Measurements from ENCODE around the gene CCM2. TPM values are rescaled to one million over a fixed set of nuclear protein-coding genes. Genes with fewer than 3 reads are reported as not detected.

The CCM2 gene
- total RNA-seq, 1 donor from 2014 or later = 34.1 TPM

GRCh38 chr7:45099891-45100760 is 100.1 kb downstream of the CCM2 start:
- no peaks in the 10 kb centered on the region for H3K4me1 Mint-ChIP-seq
- no peaks in the 10 kb centered on the region for H3K27me3 Mint-ChIP-seq (ENCODE audit: low read depth)
- H3K27ac Mint-ChIP-seq = no peak overlapping the region
- no peak overlapping the region for H3K4me3 Mint-ChIP-seq
- H3K36me3 Mint-ChIP-seq = peaks cover 5% of the 10 kb centered on the region
- no peaks in the 10 kb centered on the region for H3K9me3 Mint-ChIP-seq
- TF ChIP-seq CTCF (IDR thresholded peaks at IDR 0.05; ENCODE audit: unreplicated experiment) = no peak
- DNase-seq (ENCODE audit: low spot score in 2 of 2, unreplicated experiment in 2 of 2) = no peak

GRCh38 chr7:45100761-45101480 is 100.9 kb downstream of the CCM2 start:
- H3K4me1 Mint-ChIP-seq = no peaks in the 10 kb centered on the region
- no peaks in the 10 kb centered on the region for H3K9me3 Mint-ChIP-seq
- peaks cover 5% of the 10 kb centered on the region for H3K36me3 Mint-ChIP-seq
- TF ChIP-seq CTCF (IDR thresholded peaks at IDR 0.05; ENCODE audit: unreplicated experiment) = no peak
- no peak for DNase-seq (ENCODE audit: low spot score in 2 of 2, unreplicated experiment in 2 of 2)
- no peak overlapping the region for H3K4me3 Mint-ChIP-seq
- no peaks in the 10 kb centered on the region for H3K27me3 Mint-ChIP-seq (ENCODE audit: low read depth)
- H3K27ac Mint-ChIP-seq = no peak overlapping the region

- Mint-ChIP-seq H3K4me1 (no peaks in the 10 kb centered on the region), H3K27me3 (ENCODE audit: low read depth) (no peaks in the 10 kb centered on the region), H3K9me3 (no peaks in the 10 kb centered on the region), H3K27ac (no peak overlapping the region), H3K4me3 (no peak overlapping the region), H3K36me3 (peaks cover 5% of the 10 kb centered on the region)
- no peak for TF ChIP-seq CTCF (IDR thresholded peaks at IDR 0.05; ENCODE audit: unreplicated experiment)
- no peak for DNase-seq (ENCODE audit: low spot score in 2 of 2, unreplicated experiment in 2 of 2)
Measured at GRCh38 chr7:45101748-45102147, 101.7 kb downstream of the CCM2 start.

- no peak for DNase-seq (ENCODE audit: low spot score in 2 of 2, unreplicated experiment in 2 of 2)
- peaks cover 5% of the 10 kb centered on the region for H3K36me3 Mint-ChIP-seq
- TF ChIP-seq CTCF (IDR thresholded peaks at IDR 0.05; ENCODE audit: unreplicated experiment) = no peak
- H3K4me1 Mint-ChIP-seq = no peaks in the 10 kb centered on the region
- H3K4me3 Mint-ChIP-seq = no peak overlapping the region
- no peaks in the 10 kb centered on the region for H3K27me3 Mint-ChIP-seq (ENCODE audit: low read depth)
- H3K27ac Mint-ChIP-seq = no peak overlapping the region
- H3K9me3 Mint-ChIP-seq = no peaks in the 10 kb centered on the region
Measured at GRCh38 chr7:45102785-45103712, 103.0 kb downstream of the CCM2 start.
